ENCODE data around the gene STK38. TPM values are rescaled to one million over a fixed set of nuclear protein-coding genes. Genes with fewer than 3 reads are reported as not detected.

The STK38 gene
- total and polyA plus RNA-seq, 2 of the 8 experiments (the other 6 are each of a cell fraction or from before 2014, with no cell fraction given), result 8.1 to 19.8 TPM

- TF ChIP-seq TBP (IDR thresholded peaks at IDR 0.05; ENCODE audit: low read depth, low read length) (no peak), CHD1 (IDR thresholded peaks at IDR 0.05; ENCODE audit: low read depth, low read length) (no peak), RXRA (IDR thresholded peaks at IDR 0.05; ENCODE audit: insufficient read depth, low read depth, low read length) (no peak)
Observed at GRCh38 chr6:36580184-36580526, 32.9 kb upstream of the STK38 start (continued).

Data from H1 (cell line).